Central memory CD8-positive, alpha-beta T cell (primary cell): ENCODE results near the gene LRP1B.

Source experiments
- ATAC-seq: fragments of 150-1000 bp; cut with Tn5 transposase; replicated peaks from 2 replicates; pipeline ENCODE4 v1.10.0; 2022; ENCODE audit warnings: mild to moderate bottlenecking, moderate FRiP score, moderate number of reproducible peaks; ENCODE audit not compliant: poor library complexity, severe bottlenecking; ENCODE audit errors: extremely low read depth
- DNase-seq, 2 donors: peaks; one replicate each; pipeline ENCODE4 v3.0.0; 2021; ENCODE audit warnings: low spot score in 2 of 2
- H3K27ac Mint-ChIP-seq: one replicate; pipeline ENCODE4 v1.8.0; 2022; ENCODE audit warnings: low read depth, mild to moderate bottlenecking, moderate library complexity, mixed read lengths
- H3K27me3 Mint-ChIP-seq: one replicate; pipeline ENCODE4 v1.8.0; 2022; ENCODE audit warnings: mixed read lengths
- H3K36me3 Mint-ChIP-seq: one replicate; pipeline ENCODE4 v1.8.0; 2022; ENCODE audit warnings: mild to moderate bottlenecking, moderate library complexity, mixed read lengths; ENCODE audit not compliant: insufficient read depth
- H3K4me1 Mint-ChIP-seq: one replicate; pipeline ENCODE4 v1.8.0; 2022; ENCODE audit warnings: mixed read lengths
- H3K4me3 Mint-ChIP-seq: one replicate; pipeline ENCODE4 v1.8.0; 2022; ENCODE audit warnings: mild to moderate bottlenecking, moderate library complexity, mixed read lengths
- H3K9me3 Mint-ChIP-seq: one replicate; pipeline ENCODE4 v1.8.0; 2022; ENCODE audit warnings: mixed read lengths

The LRP1B gene

DNA sequence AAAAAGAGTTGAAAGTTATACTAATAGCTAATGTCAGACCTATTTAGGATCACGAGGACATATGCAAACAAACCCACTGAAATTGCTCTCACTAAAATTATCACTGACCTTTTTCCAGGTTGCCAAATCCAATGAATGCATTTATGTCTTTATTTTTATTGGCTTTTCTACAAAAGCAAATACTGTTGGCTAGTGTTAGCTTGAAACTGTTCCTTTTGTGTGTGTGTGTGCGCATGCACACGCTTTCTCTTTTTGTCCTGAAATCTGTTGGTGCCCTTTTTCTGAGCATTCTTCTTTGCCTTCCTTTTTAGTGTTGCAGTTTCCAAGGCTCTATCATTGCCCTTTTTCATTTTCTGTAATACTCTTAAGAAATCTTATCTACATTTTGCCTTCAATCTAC, 1269.2 kb downstream of the LRP1B start:
- ATAC-seq, result no peak
- Mint-ChIP-seq H3K36me3 (no peaks in the 10 kb centered on the region), H3K4me1 (no peaks in the 10 kb centered on the region), H3K27me3 (no peaks in the 10 kb centered on the region), H3K4me3 (no peak overlapping the region), H3K27ac (no peak overlapping the region), H3K9me3 (peaks cover 15% of the 10 kb centered on the region)
- no peak for DNase-seq

DNA sequence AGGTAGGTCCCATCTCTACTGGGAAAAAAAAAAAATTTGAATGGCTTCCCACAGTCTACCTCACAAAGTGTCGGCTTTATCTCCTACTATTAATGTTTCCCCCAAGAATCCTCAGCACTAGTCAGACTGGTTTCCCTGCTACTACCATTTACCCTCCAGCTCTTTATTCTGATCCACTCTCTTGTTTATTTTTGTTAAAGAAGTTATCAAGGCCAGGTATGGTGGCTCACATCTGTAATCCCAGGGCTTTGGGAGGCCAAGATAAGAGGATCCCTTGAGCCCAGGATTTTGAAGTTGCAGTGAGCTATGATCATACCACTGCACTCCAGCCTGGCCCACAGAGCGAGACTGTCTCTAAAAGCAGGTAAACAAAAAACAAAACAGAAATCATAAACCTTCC, 1275.3 kb downstream of the LRP1B start:
- no peak for DNase-seq
- peaks cover 23% of the 10 kb centered on the region for H3K9me3 Mint-ChIP-seq
- no peaks in the 10 kb centered on the region for H3K4me1 Mint-ChIP-seq
- H3K27me3 Mint-ChIP-seq, result no peaks in the 10 kb centered on the region
- no peak overlapping the region for H3K4me3 Mint-ChIP-seq
- H3K27ac Mint-ChIP-seq, result no peak overlapping the region
- no peak for ATAC-seq
- H3K36me3 Mint-ChIP-seq, result no peaks in the 10 kb centered on the region

DNA sequence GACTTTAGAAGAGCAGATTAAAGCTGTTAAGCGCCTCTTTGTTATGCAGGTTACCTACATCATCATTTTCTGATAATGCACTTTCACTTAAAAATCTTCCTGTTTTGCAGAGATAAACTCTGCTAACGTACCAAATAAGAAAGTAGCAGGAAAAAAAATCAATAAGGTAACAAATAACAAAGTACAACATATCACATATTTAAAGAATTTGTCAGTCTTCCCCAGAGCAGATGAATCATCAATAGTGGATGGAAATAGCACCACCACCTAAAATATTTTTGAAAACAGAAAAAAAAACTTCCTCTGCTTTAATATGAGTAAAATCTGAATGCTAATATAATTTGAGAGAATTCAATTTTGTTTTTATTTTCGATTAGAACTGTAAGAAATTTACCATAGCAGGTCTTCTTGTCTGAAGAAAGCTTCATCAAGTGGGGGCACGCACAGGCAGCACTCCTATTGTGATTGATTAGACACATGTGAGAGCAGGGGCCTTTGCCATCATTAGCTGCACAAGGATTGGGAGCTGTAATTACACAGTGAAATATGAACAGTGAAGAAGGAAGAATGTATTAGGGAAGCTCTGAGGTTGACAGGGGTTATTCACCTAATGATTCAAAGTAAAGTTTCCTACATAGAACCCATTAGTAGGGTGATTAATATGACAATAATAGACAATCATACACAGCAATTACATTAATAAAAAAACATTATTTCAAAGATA, 1279.4 kb downstream of the LRP1B start:
- Mint-ChIP-seq H3K4me1 (no peaks in the 10 kb centered on the region), H3K27ac (no peak overlapping the region), H3K9me3 (peaks cover 23% of the 10 kb centered on the region), H3K36me3 (no peaks in the 10 kb centered on the region), H3K27me3 (no peaks in the 10 kb centered on the region), H3K4me3 (no peak overlapping the region)
- DNase-seq (no peak), ATAC-seq (no peak)

DNA sequence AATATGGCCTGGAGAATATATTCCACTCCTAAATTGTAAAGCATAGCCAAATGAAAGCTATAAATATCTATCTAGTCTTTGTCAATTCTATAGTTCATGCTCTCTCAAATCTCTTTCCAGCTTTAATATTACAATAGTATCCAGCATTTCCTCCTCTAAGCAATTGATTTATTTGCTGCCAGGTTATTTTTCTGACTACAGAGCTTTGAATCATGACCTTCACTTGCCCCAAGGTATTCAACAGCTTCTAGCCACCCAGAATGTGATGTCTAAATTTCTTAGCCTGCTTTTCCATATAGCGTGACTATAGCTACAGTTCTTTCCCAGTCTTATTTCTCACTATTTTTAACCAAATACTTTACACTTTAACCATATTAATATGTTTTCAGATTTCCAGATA, 1287.6 kb downstream of the LRP1B start:
- Mint-ChIP-seq H3K4me3 (no peak overlapping the region), H3K36me3 (no peaks in the 10 kb centered on the region), H3K27me3 (no peaks in the 10 kb centered on the region), H3K4me1 (no peaks in the 10 kb centered on the region), H3K27ac (no peak overlapping the region), H3K9me3 (peaks cover 6% of the 10 kb centered on the region)
- ATAC-seq (no peak), DNase-seq (no peak)

DNA sequence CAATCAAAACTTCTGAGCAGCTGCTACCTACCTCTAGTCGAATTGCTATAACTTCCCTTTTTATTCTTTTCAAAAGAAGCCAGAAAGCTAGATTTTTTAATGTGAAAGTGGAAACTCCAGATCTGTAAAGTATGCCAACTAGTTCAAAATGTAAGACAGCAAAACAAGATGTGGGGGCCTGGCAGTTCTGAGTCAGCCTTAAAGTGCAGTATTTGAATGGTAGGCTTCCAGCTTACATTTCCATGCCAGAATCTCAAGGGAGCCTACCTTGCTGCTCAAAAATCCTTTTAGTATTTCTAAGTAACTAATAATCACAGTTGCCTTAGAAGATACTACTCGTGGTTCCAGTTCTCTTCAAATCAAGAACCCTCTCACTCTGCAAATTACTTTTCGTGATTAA, 1288.7 kb downstream of the LRP1B start:
- DNase-seq, result no peak
- Mint-ChIP-seq H3K27me3 (no peaks in the 10 kb centered on the region), H3K4me3 (no peak overlapping the region), H3K4me1 (no peaks in the 10 kb centered on the region), H3K27ac (no peak overlapping the region), H3K9me3 (peaks cover 6% of the 10 kb centered on the region), H3K36me3 (no peaks in the 10 kb centered on the region)
- ATAC-seq, result no peak

DNA sequence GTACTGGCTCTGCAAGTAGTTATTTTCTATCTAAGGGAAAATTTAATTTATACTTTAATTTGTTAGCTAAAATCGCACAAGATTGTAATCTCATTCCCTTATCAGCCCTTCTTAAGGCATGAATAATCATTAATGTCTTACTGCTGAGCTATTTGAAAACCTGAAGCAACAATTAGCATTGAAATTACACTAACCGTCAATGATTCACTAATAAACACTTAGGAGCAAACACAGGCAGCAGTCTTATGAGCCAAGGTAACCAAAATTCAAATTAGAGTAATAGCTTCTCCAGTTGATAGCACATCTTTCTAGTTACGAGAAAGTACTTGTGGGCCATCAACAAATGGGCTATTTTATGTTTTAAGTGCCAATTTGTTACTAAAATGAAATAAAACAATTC, 1289.7 kb downstream of the LRP1B start:
- Mint-ChIP-seq H3K9me3 (peaks cover 6% of the 10 kb centered on the region), H3K27ac (no peak overlapping the region), H3K36me3 (no peaks in the 10 kb centered on the region)

DNA sequence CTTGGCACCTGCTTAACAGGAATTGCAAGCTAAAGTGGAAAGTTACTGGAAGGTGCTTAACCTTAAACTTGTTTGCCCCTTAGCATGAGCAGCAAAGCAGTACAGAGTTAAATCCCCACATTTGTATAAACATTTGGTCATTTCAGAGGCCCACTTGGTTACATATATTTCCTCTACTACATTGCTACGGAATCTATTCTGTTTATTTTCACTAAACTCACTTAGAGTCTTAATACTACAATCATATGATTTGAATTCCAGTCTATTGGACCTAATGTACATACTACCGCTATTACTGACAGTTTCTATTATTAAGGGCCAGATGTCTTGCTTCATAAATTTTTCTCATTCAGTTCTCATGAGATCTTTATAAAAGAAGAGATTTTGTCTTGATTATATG, 1294.0 kb downstream of the LRP1B start:
- H3K9me3 Mint-ChIP-seq, result peaks cover 7% of the 10 kb centered on the region
- H3K27me3 Mint-ChIP-seq, result no peaks in the 10 kb centered on the region
- H3K4me3 Mint-ChIP-seq, result no peak overlapping the region
- no peak overlapping the region for H3K27ac Mint-ChIP-seq
- no peaks in the 10 kb centered on the region for H3K36me3 Mint-ChIP-seq
- H3K4me1 Mint-ChIP-seq, result no peaks in the 10 kb centered on the region
- DNase-seq (no peak), ATAC-seq (no peak)

More for the DNA sequence above, 1289.7 kb downstream of the LRP1B start:
- Mint-ChIP-seq H3K27me3 (no peaks in the 10 kb centered on the region), H3K4me1 (no peaks in the 10 kb centered on the region), H3K4me3 (no peak overlapping the region)
- DNase-seq (no peak), ATAC-seq (no peak)

DNA sequence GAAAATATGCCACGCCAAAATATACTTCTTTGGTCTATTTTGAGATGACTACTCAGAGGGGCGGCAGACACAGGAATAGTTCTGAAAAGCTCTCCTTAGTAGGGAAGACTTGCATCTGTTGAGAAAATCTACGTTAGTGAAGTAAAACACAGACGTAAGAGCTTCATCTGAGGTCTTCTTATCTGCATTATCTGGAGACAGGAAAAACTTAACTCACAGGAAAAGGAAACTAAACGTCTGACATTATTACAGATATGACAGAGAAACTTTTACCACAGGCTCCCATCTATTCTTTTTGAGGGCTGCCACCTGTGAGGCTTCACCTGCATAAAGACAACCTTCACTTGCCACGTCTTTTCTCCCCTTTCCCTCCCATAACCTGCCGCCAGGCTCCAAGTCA, 1295.7 kb downstream of the LRP1B start:
- Mint-ChIP-seq H3K4me1 (no peaks in the 10 kb centered on the region), H3K9me3 (peaks cover 19% of the 10 kb centered on the region), H3K4me3 (no peak overlapping the region), H3K27me3 (no peaks in the 10 kb centered on the region), H3K27ac (no peak overlapping the region), H3K36me3 (no peaks in the 10 kb centered on the region)
- ATAC-seq (no peak), DNase-seq (no peak)

DNA sequence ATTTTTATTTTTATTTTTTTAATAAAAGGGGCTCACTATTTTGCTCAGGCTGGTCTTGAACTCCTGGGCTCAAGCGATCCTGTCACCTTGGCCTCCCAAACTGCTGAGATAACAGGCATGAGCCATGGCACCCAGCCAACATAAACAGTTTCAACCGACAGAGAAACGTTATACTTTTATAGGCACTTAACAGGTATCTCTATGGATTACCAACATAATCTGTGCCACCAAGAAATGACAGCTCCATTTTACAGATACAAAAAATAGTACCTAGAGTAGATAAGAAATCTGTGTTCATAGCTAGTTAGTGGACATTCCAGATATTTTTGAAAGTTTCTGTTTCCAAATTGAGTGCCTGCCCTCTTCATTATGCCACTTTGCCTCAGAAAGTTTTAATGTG, 1316.7 kb downstream of the LRP1B start:
- Mint-ChIP-seq H3K27ac (no peak overlapping the region), H3K27me3 (no peaks in the 10 kb centered on the region), H3K4me3 (no peak overlapping the region), H3K9me3 (peaks cover 21% of the 10 kb centered on the region), H3K36me3 (no peaks in the 10 kb centered on the region), H3K4me1 (no peaks in the 10 kb centered on the region)
- DNase-seq, result no peak
- ATAC-seq, result no peak

DNA sequence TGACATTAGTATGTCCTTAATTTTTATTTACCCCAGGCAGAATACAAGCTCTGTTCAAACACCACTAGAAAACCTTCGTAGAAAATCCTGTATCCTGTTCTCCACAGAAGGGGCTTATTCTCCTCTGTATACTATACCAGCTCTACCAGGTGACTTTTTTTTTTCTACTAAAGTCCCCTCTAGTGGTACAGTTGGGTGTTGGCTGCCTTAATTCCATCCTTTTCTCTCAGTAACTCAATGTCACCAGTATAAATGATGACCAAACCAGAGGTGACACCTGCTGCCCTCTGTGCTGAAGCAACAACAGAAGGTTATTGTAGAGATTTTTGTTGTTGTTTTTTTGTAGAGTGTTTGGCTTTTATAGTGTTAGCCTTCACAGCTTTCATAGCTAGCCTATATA, 1322.0 kb downstream of the LRP1B start:
- no peaks in the 10 kb centered on the region for H3K4me1 Mint-ChIP-seq
- no peak for DNase-seq
- no peaks in the 10 kb centered on the region for H3K27me3 Mint-ChIP-seq
- ATAC-seq, result no peak
- peaks cover 17% of the 10 kb centered on the region for H3K9me3 Mint-ChIP-seq
- H3K4me3 Mint-ChIP-seq, result no peak overlapping the region
- H3K27ac Mint-ChIP-seq, result no peak overlapping the region
- no peaks in the 10 kb centered on the region for H3K36me3 Mint-ChIP-seq

DNA sequence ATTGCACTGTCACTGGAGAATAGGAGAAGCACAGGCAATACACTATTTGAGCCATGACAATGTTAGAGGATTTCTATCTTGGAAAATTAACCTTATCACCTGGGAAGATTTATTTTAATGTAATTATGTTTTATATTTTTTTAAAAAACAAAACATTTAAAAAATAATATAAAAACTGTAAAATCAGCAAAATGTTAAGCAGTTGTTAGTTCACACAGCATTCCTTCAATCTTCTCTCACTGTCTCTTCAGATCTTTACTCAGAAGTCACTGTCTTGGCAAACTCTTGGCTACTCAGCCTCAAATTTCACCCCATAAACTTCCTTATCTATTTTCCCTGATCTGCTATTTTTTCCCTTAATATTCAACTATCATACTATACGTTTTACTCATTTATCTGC, 1322.6 kb downstream of the LRP1B start:
- no peak overlapping the region for H3K4me3 Mint-ChIP-seq
- H3K27me3 Mint-ChIP-seq, result no peaks in the 10 kb centered on the region
- H3K27ac Mint-ChIP-seq, result no peak overlapping the region
- DNase-seq, result no peak
- no peaks in the 10 kb centered on the region for H3K4me1 Mint-ChIP-seq
- no peaks in the 10 kb centered on the region for H3K36me3 Mint-ChIP-seq
- peaks cover 13% of the 10 kb centered on the region for H3K9me3 Mint-ChIP-seq
- ATAC-seq, result no peak

DNA sequence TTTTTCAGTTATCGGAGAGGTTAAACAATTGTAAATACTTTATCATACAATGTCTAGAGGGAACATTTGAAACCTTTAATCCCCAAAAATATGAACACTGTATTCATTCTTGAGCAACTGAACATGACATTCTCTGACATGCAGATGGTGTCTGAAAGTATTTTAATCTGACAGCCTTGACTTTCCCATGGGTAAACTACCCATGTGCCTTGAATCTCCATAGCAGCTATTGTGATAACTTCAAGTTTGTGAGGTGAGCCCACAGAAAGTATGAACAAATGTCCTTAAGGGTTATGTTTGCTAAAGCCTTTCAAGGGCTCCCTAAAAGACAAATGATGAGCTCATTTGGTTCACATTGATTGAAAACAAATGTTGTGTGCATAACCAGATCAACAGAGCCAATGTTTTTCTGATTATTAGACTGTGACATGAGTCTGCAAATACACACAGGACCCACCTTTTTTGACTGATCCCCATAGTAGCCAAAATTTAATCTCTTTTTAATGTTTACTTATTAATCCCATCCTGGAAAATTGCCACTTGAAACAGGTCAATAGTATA, 1326.0 kb downstream of the LRP1B start:
- H3K9me3 Mint-ChIP-seq, result peaks cover 18% of the 10 kb centered on the region
- H3K4me3 Mint-ChIP-seq, result no peak overlapping the region
- DNase-seq (no peak), ATAC-seq (no peak)
- no peak overlapping the region for H3K27ac Mint-ChIP-seq
- H3K4me1 Mint-ChIP-seq, result no peaks in the 10 kb centered on the region
- H3K36me3 Mint-ChIP-seq, result no peaks in the 10 kb centered on the region
- no peaks in the 10 kb centered on the region for H3K27me3 Mint-ChIP-seq

DNA sequence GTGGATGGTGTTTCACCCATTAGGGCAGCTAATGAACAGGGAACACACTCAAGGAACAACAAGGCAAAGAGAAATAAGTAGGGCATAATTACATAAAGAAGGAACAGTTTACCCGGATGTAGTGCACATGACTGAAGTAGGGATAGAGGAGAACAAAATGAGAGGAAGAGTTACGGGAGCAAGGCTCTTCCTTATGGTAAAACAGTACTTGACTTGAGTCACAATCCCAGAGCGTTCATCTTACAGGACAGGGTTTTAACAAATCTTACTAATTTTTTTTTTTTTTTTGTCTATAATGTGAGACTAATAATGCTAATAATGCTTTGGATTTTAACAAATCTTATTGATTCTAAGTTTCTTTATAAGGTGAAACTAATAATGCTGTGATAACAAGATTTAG, 1329.5 kb downstream of the LRP1B start:
- DNase-seq (no peak), ATAC-seq (no peak)
- H3K27ac Mint-ChIP-seq, result no peak overlapping the region
- peaks cover 13% of the 10 kb centered on the region for H3K9me3 Mint-ChIP-seq
- H3K4me1 Mint-ChIP-seq, result no peaks in the 10 kb centered on the region
- no peaks in the 10 kb centered on the region for H3K36me3 Mint-ChIP-seq
- H3K4me3 Mint-ChIP-seq, result no peak overlapping the region
- no peaks in the 10 kb centered on the region for H3K27me3 Mint-ChIP-seq
